K562 (cell line): ENCODE data around the gene ATP5F1C. TPM values are rescaled to one million over a fixed set of nuclear protein-coding genes. Genes with fewer than 3 reads are reported as not detected.

ENCODE experiments used
- CC2D1A ChIP-seq: fragments of 450-650 bp; IDR thresholded peaks from 2 replicates; pipeline ENCODE4 v1.6.1; 2017; ENCODE audit warnings: mild to moderate bottlenecking
- CHD4 ChIP-seq: fragments of 200-600 bp; sonication (generic); IDR thresholded peaks from 3 replicates; pipeline ENCODE4 v1.6.1; 2012; ENCODE audit warnings: low read depth, mild to moderate bottlenecking, mixed read lengths, low read length, inconsistent platforms; ENCODE audit not compliant: insufficient read depth, insufficient replicate concordance, poor library complexity, severe bottlenecking
- DDX20 ChIP-seq: fragments of 450-650 bp; IDR thresholded peaks from 2 replicates; pipeline ENCODE4 v1.6.1; 2016; ENCODE audit warnings: missing genetic modification characterization, low read depth, mild to moderate bottlenecking, missing compliant biosample characterization, moderate library complexity
- ELF1 ChIP-seq: fragments of 200-800 bp; sonication (Bioruptor generic); IDR thresholded peaks from 2 replicates; pipeline ENCODE4 v1.6.1; 2016; ENCODE audit warnings: missing genetic modification characterization, missing compliant biosample characterization
- FOXJ2 ChIP-seq: fragments of 200-800 bp; sonication (Bioruptor generic); IDR thresholded peaks from 2 replicates; pipeline ENCODE4 v1.6.1; 2016; ENCODE audit warnings: missing genetic modification characterization, missing compliant biosample characterization
- GABPA ChIP-seq: fragments of 200-800 bp; sonication (Bioruptor generic); conservative IDR thresholded peaks from 2 replicates; pipeline ENCODE4 v1.6.1; 2016; ENCODE audit warnings: low read depth, missing genetic modification characterization, missing compliant biosample characterization
- IFI16 ChIP-seq: fragments of 250-450 bp; sonication (Bioruptor Pico); IDR thresholded peaks from 2 replicates; pipeline ENCODE4 v2.1.2; 2022; ENCODE audit warnings: mild to moderate bottlenecking, inconsistent platforms
- ILF3 ChIP-seq: fragments of 450-650 bp; IDR thresholded peaks from 2 replicates; pipeline ENCODE4 v1.6.1; 2018; ENCODE audit warnings: antibody characterized with exemption, mild to moderate bottlenecking, moderate library complexity, borderline replicate concordance
- MAZ ChIP-seq, 2 experiments: fragments of 450-650 bp in 1 of 2; sonication (generic) in 1 of 2; formaldehyde crosslinking; IDR thresholded peaks in 1 of 2; conservative IDR thresholded peaks in 1 of 2; 2 replicates each; pipeline versions ENCODE4 v1.4.0 to v1.5.0; 2020; ENCODE audit warnings: mild to moderate bottlenecking in 1 of 2, missing genetic modification reagents in 1 of 2
- MTA1 ChIP-seq: fragments of 450-650 bp; IDR thresholded peaks from 2 replicates; pipeline ENCODE4 v1.6.1; 2017; ENCODE audit warnings: borderline replicate concordance
- MTA3 ChIP-seq: fragments of 450-650 bp; formaldehyde crosslinking; IDR thresholded peaks from 2 replicates; pipeline ENCODE4 v1.6.1; 2017; ENCODE audit warnings: mild to moderate bottlenecking, borderline replicate concordance
- RBM14 ChIP-seq: fragments of 200-400 bp; formaldehyde crosslinking; IDR thresholded peaks from 2 replicates; pipeline ENCODE4 v1.6.1; 2018; ENCODE audit warnings: low read depth, mild to moderate bottlenecking, low read length, moderate library complexity, borderline replicate concordance; ENCODE audit not compliant: insufficient read depth
- RBM34 ChIP-seq: fragments of 200-400 bp; formaldehyde crosslinking; IDR thresholded peaks from 2 replicates; pipeline ENCODE4 v1.6.1; 2018; ENCODE audit warnings: low read length, borderline replicate concordance; ENCODE audit not compliant: insufficient read depth
- TAF7 ChIP-seq: fragments of 450-650 bp; IDR thresholded peaks from 2 replicates; pipeline ENCODE4 v1.6.1; 2016; ENCODE audit warnings: missing genetic modification characterization, missing compliant biosample characterization
- ZFP1 ChIP-seq: fragments of 450-650 bp; formaldehyde crosslinking; IDR thresholded peaks from 2 replicates; pipeline ENCODE4 v1.4.0; 2020; ENCODE audit warnings: mild to moderate bottlenecking, mixed read lengths
- ZNF140 ChIP-seq: fragments of 250-450 bp; sonication (Bioruptor Pico); IDR thresholded peaks from 2 replicates; pipeline ENCODE4 v1.8.0; 2021; ENCODE audit warnings: moderate library complexity, mild to moderate bottlenecking, inconsistent platforms
- ZNF175 ChIP-seq: fragments of 200-800 bp; sonication (Bioruptor generic); IDR thresholded peaks from 2 replicates; pipeline ENCODE4 v1.6.1; 2016; ENCODE audit warnings: low read depth, mild to moderate bottlenecking, missing genetic modification characterization, missing compliant biosample characterization
- ZNF347 ChIP-seq: fragments of 450-650 bp; formaldehyde crosslinking; IDR thresholded peaks from 2 replicates; pipeline ENCODE4 v1.4.0; 2020; ENCODE audit warnings: low read depth, mild to moderate bottlenecking, moderate library complexity
- ZNF696 ChIP-seq: fragments of 250-450 bp; sonication (Bioruptor Pico); conservative IDR thresholded peaks from 2 replicates; pipeline ENCODE4 v1.4.0; 2020; ENCODE audit warnings: mild to moderate bottlenecking, moderate library complexity
- ZNF707 ChIP-seq: fragments of 250-450 bp; sonication (Bioruptor Pico); conservative IDR thresholded peaks from 2 replicates; pipeline ENCODE4 v1.8.0; 2022; ENCODE audit warnings: inconsistent platforms, mild to moderate bottlenecking, moderate library complexity
- polyA plus RNA-seq, 8 experiments: library from polyadenylated mRNA; depleted of rRNA in 4 of 8; stranded (reverse) in 5 of 8; unstranded in 3 of 8; fragments of >200 nt; fragmentation: Nextera tagmentation in 2 of 8; fragmentation: Illumina TruSeq in 1 of 8; extraction: Ambion mirVana in 2 of 8; extraction: Trizol in 1 of 8; gene quantifications; 2 replicates each; pipeline versions ENCODE4 v1.2.1 to v1.2.3, GENCODE V29; 2011 to 2014; ENCODE audit warnings: inconsistent platforms in 1 of 8, missing spikeins in 1 of 8
- total RNA-seq, 7 experiments: library from RNA; depleted of rRNA in 6 of 7; stranded (reverse); fragments of >200 nt in 6 of 7; fragmentation: Illumina TruSeq in 2 of 7; extraction: Trizol in 2 of 7; gene quantifications; 2 replicates each; pipeline versions ENCODE4 v1.2.1 to v1.2.3, GENCODE V29; 2011 to 2021; ENCODE audit warnings: low replicate concordance in 1 of 7
- TF ChIP-seq, protein P1 (sequence below): fragments of 450-650 bp; formaldehyde crosslinking; IDR thresholded peaks from 2 replicates; pipeline ENCODE4 v1.4.0; 2022; ENCODE audit warnings: missing genetic modification characterization
- TF ChIP-seq, protein P2 (sequence below), 2 experiments: IDR thresholded peaks in 1 of 2; conservative IDR thresholded peaks in 1 of 2; 2 replicates each; pipeline ENCODE4 v1.6.1; 2016; ENCODE audit warnings: low read depth in 2 of 2, mild to moderate bottlenecking in 1 of 2, missing compliant biosample characterization in 1 of 2, missing genetic modification characterization in 1 of 2, moderate library complexity in 1 of 2

Gene ATP5F1C
- total and polyA plus RNA-seq, 9 of the 15 experiments (the other 6 are each of a cell fraction or from before 2014, with no cell fraction given), result 389 to 1,475 (median 559) TPM

DNA sequence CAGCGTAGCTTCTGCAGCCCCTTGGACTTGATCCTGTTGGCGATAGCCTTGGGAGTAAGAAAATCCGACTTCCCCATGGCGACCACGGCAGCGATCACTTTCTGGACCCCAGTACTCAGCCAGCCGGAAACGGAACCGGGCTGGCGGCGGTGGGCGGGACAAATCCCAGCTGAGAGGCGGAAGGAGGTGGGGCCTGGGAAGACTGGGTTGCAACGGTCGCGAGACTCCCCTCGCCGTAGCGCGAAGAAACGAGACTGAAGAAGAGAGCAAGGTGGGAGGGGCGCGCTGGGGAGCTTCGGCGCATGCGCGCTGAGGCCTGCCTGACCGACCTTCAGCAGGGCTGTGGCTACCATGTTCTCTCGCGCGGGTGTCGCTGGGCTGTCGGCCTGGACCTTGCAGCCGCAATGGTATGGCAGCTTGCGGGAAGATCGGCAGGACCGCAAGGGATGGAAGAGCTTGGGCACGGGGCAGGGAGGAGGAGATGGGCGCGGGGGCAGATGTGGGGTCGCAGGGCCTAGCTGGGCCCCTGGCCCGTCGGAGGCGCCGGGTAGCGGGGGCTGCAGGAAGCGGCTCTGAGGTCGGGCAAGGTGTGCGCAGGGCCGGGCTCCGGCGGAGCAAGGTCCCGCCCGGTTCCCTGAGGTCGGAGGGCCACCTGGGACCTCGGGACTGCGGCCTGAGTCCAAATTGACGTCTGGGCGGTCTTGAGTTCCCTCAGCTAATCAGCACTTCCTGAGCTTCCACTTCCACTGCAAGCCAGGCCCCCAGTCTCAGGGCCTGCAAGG lies at the start of gene ATP5F1C, which contains the start of gene KIN (continued):
- TF ChIP-seq RBM34 (no peak), ELF1 (peak; percentile 41; the same call in 1 of the 2 replicates), ZFP1 (CRISPR knock-in tag) (no peak), ZNF696 (no peak), RBM14 (no peak), CHD4 (no peak), ZNF175 (no peak), MTA1 (no peak), ILF3 (no peak), ZNF347 (CRISPR knock-in tag) (no peak), MTA3 (peak; percentile 15; the same call in 1 of the 2 replicates), TAF7 (peak; percentile 72), DDX20 (tag) (no peak), FOXJ2 (tag) (no peak), ZNF707 (no peak), CC2D1A (no peak), ZNF140 (CRISPR knock-in tag) (no peak), IFI16 (no peak), MAZ (CRISPR knock-in tag; conservative IDR thresholded peaks at IDR 0.05 in 1 of 2, IDR thresholded peaks at IDR 0.05 in 1 of 2) (peak; percentile 73 to 81; a peak in 3 of 4 replicates), GABPA (tag) (peak; percentile 94)
- TF ChIP-seq, protein P1, sequence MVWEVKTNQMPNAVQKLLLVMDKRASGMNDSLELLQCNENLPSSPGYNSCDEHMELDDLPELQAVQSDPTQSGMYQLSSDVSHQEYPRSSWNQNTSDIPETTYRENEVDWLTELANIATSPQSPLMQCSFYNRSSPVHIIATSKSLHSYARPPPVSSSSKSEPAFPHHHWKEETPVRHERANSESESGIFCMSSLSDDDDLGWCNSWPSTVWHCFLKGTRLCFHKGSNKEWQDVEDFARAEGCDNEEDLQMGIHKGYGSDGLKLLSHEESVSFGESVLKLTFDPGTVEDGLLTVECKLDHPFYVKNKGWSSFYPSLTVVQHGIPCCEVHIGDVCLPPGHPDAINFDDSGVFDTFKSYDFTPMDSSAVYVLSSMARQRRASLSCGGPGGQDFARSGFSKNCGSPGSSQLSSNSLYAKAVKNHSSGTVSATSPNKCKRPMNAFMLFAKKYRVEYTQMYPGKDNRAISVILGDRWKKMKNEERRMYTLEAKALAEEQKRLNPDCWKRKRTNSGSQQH, result no peak
- TF ChIP-seq, protein P2, sequence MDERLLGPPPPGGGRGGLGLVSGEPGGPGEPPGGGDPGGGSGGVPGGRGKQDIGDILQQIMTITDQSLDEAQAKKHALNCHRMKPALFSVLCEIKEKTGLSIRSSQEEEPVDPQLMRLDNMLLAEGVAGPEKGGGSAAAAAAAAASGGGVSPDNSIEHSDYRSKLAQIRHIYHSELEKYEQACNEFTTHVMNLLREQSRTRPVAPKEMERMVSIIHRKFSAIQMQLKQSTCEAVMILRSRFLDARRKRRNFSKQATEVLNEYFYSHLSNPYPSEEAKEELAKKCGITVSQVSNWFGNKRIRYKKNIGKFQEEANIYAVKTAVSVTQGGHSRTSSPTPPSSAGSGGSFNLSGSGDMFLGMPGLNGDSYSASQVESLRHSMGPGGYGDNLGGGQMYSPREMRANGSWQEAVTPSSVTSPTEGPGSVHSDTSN (CRISPR knock-in tag; IDR thresholded peaks at IDR 0.05; ENCODE audit: low read depth), result no peak
- TF ChIP-seq, protein P2 (tag; conservative IDR thresholded peaks at IDR 0.05; ENCODE audit: low read depth), result no peak
